Fibroblast of lung (primary cell): Measurements from ENCODE around the gene RNMT.

Experiments used
- CTCF ChIP-seq, 2 donors: IDR thresholded peaks in 1 of 2; conservative IDR thresholded peaks in 1 of 2; 1 replicate in 1 of 2; 2 replicates in 1 of 2; pipeline ENCODE4 v1.5.1; 2011 to 2012; ENCODE audit warnings: low read length in 2 of 2, control low read depth in 1 of 2, inconsistent platforms in 1 of 2, low read depth in 1 of 2, mild to moderate bottlenecking in 1 of 2
- EZH2 ChIP-seq: IDR thresholded peaks from 2 replicates; pipeline ENCODE4 v1.5.1; 2012; ENCODE audit warnings: low read length, control low read depth, mild to moderate bottlenecking; ENCODE audit errors: missing control alignments

- no peak for TF ChIP-seq CTCF (conservative IDR thresholded peaks at IDR 0.05 in 1 of 2, IDR thresholded peaks at IDR 0.05 in 1 of 2; ENCODE audit: low read depth in 1 of 2, low read length in 2 of 2)
- TF ChIP-seq EZH2 = no peak
Observed at GRCh38 chr18:13809043-13809430, 82.6 kb downstream of the RNMT start.
